DND-41 (cell line): ENCODE results near the gene QSER1.

Source experiments
- EZH2 ChIP-seq: IDR thresholded peaks from 3 replicates; pipeline ENCODE4 v1.6.1; 2012; ENCODE audit warnings: borderline replicate concordance, low read depth, mild to moderate bottlenecking, moderate library complexity, low read length, inconsistent platforms; ENCODE audit not compliant: severe bottlenecking
- TF ChIP-seq, protein P1 (sequence below): IDR thresholded peaks from 2 replicates; pipeline ENCODE4 v1.5.1; 2012; ENCODE audit warnings: borderline replicate concordance, low read length, moderate library complexity, mild to moderate bottlenecking; ENCODE audit not compliant: poor library complexity, severe bottlenecking; ENCODE audit errors: extremely low read depth

GRCh38 chr11:32894149-32894827 is 1.7 kb downstream of the QSER1 start:
- TF ChIP-seq EZH2, result no peak
- TF ChIP-seq, protein P1, sequence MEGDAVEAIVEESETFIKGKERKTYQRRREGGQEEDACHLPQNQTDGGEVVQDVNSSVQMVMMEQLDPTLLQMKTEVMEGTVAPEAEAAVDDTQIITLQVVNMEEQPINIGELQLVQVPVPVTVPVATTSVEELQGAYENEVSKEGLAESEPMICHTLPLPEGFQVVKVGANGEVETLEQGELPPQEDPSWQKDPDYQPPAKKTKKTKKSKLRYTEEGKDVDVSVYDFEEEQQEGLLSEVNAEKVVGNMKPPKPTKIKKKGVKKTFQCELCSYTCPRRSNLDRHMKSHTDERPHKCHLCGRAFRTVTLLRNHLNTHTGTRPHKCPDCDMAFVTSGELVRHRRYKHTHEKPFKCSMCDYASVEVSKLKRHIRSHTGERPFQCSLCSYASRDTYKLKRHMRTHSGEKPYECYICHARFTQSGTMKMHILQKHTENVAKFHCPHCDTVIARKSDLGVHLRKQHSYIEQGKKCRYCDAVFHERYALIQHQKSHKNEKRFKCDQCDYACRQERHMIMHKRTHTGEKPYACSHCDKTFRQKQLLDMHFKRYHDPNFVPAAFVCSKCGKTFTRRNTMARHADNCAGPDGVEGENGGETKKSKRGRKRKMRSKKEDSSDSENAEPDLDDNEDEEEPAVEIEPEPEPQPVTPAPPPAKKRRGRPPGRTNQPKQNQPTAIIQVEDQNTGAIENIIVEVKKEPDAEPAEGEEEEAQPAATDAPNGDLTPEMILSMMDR, result no peak
